ENCODE measurements around the gene PNRC2. TPM values are rescaled to one million over a fixed set of nuclear protein-coding genes. Genes with fewer than 3 reads are reported as not detected.
"Not testable (repeated sequence)": the region's sequence is repeated elsewhere in the genome, so short reads cannot be mapped to it uniquely, and the experiment has no call there.

PNRC2 gene
- total RNA-seq, 3 donors from 2014 or later = 126 to 163 (median 134) TPM

GRCh38 chr1:23989263-23989662 lies 29.6 kb downstream of the PNRC2 start:
- TF ChIP-seq POLR2A (IDR thresholded peaks at IDR 0.05) (no peak), POLR2AphosphoS5 (IDR thresholded peaks at IDR 0.05) (no peak), CTCF (IDR thresholded peaks at IDR 0.05) (no peak)
- Histone ChIP-seq H3K36me3 (no peaks in the 10 kb centered on the region), H3K27ac (no peak overlapping the region), H3K9me3 (no peaks in the 10 kb centered on the region), H3K4me1 (no peaks in the 10 kb centered on the region), H3K4me3 (no peak overlapping the region), H3K27me3 (no peaks in the 10 kb centered on the region)
- no peak for DNase-seq (ENCODE audit: low spot score in 2 of 2)
- intact Hi-C loops (cut with DNase I; ENCODE audit: low total_unique reads) = no loop called here

GRCh38 chr1:23992011-23992410 lies 32.4 kb downstream of the PNRC2 start:
- H3K36me3 ChIP-seq; H3K9me3 ChIP-seq; DNase-seq (ENCODE audit: low spot score in 2 of 2); H3K4me3 ChIP-seq; H3K4me1 ChIP-seq; intact Hi-C loops (cut with DNase I; ENCODE audit: low total_unique reads); H3K27me3 ChIP-seq; H3K27ac ChIP-seq: not testable (repeated sequence)

GRCh38 chr1:23995431-23995837 lies 35.8 kb downstream of the PNRC2 start:
- no peaks in the 10 kb centered on the region for H3K9me3 ChIP-seq
- H3K4me1 ChIP-seq = no peaks in the 10 kb centered on the region
- no peak overlapping the region for H3K27ac ChIP-seq
- no peak for DNase-seq (ENCODE audit: low spot score in 2 of 2)
- intact Hi-C loops (cut with DNase I; ENCODE audit: low total_unique reads) = no loop called here
- H3K4me3 ChIP-seq = no peak overlapping the region
- H3K27me3 ChIP-seq = no peaks in the 10 kb centered on the region
- no peak for TF ChIP-seq POLR2A (IDR thresholded peaks at IDR 0.05)
- TF ChIP-seq POLR2AphosphoS5 (IDR thresholded peaks at IDR 0.05) = no peak
- TF ChIP-seq CTCF (IDR thresholded peaks at IDR 0.05) = no peak
- H3K36me3 ChIP-seq = no peaks in the 10 kb centered on the region

- Histone ChIP-seq H3K27me3 (no peaks in the 10 kb centered on the region), H3K4me1 (no peaks in the 10 kb centered on the region), H3K4me3 (no peak overlapping the region), H3K36me3 (no peaks in the 10 kb centered on the region), H3K9me3 (no peaks in the 10 kb centered on the region), H3K27ac (no peak overlapping the region)
- DNase-seq (ENCODE audit: low spot score in 2 of 2) = no peak
- TF ChIP-seq CTCF (IDR thresholded peaks at IDR 0.05) (no peak), POLR2AphosphoS5 (IDR thresholded peaks at IDR 0.05) (no peak), POLR2A (IDR thresholded peaks at IDR 0.05) (no peak)
- intact Hi-C loops (cut with DNase I; ENCODE audit: low total_unique reads) = no loop called here
These were observed 37.1 kb downstream of the PNRC2 start for GRCh38 chr1:23996700-23997229.

GRCh38 chr1:23997812-23998211 lies 38.2 kb downstream of the PNRC2 start:
- no peak for DNase-seq (ENCODE audit: low spot score in 2 of 2)
- H3K4me3 ChIP-seq = no peak overlapping the region
- H3K4me1 ChIP-seq = no peaks in the 10 kb centered on the region

More at GRCh38 chr1:23997812-23998211, 38.2 kb downstream of the PNRC2 start:
- H3K9me3 ChIP-seq = no peaks in the 10 kb centered on the region
- H3K27me3 ChIP-seq = no peaks in the 10 kb centered on the region
- TF ChIP-seq POLR2A (IDR thresholded peaks at IDR 0.05) (no peak), POLR2AphosphoS5 (IDR thresholded peaks at IDR 0.05) (no peak), CTCF (IDR thresholded peaks at IDR 0.05) (no peak)
- intact Hi-C loops (cut with DNase I; ENCODE audit: low total_unique reads) = no loop called here
- no peaks in the 10 kb centered on the region for H3K36me3 ChIP-seq
- no peak overlapping the region for H3K27ac ChIP-seq

All from breast epithelium (tissue), 4 donors.